ENCODE measurements around the gene WNT11. TPM values are rescaled to one million over a fixed set of nuclear protein-coding genes. Genes with fewer than 3 reads are reported as not detected.

Gene WNT11
- 1.5 TPM for total RNA-seq
- 1.1 TPM for polyA plus RNA-seq
- long read RNA-seq, donor 1 = 0 reads
- long read RNA-seq, donor 2 = 0 reads
- long read RNA-seq, donor 3 = 0 reads
- long read RNA-seq, donor 4 = 0 reads
- long read RNA-seq, donor 5, partial matches to known transcripts = 0 of 2 reads
- long read RNA-seq, donor 5, other reads (novel, unspliced or antisense) = 0 of 2 reads
- long read RNA-seq, donor 6 = 0 reads
- long read RNA-seq, donor 7 = 0 reads
- long read RNA-seq, donor 8 = 0 reads
- long read RNA-seq, donor 9 = 0 reads
- long read RNA-seq, donor 10 = 0 reads

DNA sequence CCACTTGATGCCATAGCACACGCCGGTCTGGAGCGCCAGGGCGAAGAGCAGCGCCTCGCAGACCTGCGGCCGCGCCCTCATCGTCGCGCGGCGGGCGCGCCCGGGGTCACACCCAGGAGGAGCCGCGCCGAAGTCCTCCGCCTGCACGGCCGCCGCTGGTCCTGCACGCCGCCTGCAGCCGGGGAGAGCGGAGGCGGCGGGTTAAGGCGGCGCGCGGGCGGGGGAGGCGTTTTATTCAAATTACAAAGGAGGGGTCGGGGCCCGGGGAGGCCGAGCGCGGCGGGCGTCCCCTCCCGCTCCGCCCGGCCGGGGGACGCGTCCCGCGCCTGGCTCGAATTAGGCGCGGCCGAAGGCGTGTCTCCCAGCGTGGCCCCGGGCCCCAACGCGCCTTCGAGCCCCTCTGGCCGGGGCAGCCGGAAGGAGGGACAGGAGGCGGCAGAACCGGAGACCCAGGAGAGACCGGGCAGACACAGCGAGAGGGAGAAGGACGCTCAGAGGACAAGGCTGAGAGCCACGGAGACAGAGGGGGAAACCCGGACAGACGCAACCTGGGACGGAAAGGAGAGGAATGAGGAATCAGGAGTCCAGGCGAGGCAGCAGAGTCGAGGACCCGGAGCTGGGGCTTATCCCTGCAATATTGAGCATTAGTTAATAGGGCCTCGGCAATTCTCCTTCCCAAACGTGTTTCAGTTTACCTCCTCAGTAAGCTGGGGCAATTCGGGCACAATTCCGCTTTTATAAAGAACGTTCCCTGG is at the start of gene WNT11:
Gene WNT11, minus strand, starts transcription at position 176 of the 755 bp plus-strand sequence. Its CDS starts 95 bp downstream, at position 81.
- H3K27me3 ChIP-seq (ENCODE audit: control insufficient read depth in 2 of 2, insufficient read depth in 1 of 2, low read length in 1 of 2) = peaks cover 74 to 100% of the 10 kb centered on the region in 2 donors
- peaks cover 2 to 6% of the 10 kb centered on the region in 2 donors for H3K9me3 ChIP-seq (ENCODE audit: control insufficient read depth in 2 of 2, insufficient read depth in 1 of 2, low read length in 1 of 2)
- peaks cover 19 to 33% of the 10 kb centered on the region in 2 donors for H3K4me1 ChIP-seq (ENCODE audit: control insufficient read depth in 2 of 2, insufficient read depth in 2 of 2, low read length in 2 of 2)
- H3K36me3 ChIP-seq (ENCODE audit: control insufficient read depth in 2 of 2, insufficient read depth in 2 of 2, low read length in 1 of 2) = no peaks in the 10 kb centered on the region
- DNase-seq (ENCODE audit: low read depth in 6 of 9, low spot score in 9 of 9) = peak in 1 of 9 donors; percentile 13
- no peak within 1 kb of the TSS for H3K27ac ChIP-seq (ENCODE audit: low read depth in 1 of 2, low read length in 1 of 2)
- peak within 1 kb of the TSS in 1 of 2 donors; percentile 56 for H3K4me3 ChIP-seq (ENCODE audit: low read length in 2 of 2)
- 1% methylated on average over 80 of the region's 80 CpGs for WGBS

DNA sequence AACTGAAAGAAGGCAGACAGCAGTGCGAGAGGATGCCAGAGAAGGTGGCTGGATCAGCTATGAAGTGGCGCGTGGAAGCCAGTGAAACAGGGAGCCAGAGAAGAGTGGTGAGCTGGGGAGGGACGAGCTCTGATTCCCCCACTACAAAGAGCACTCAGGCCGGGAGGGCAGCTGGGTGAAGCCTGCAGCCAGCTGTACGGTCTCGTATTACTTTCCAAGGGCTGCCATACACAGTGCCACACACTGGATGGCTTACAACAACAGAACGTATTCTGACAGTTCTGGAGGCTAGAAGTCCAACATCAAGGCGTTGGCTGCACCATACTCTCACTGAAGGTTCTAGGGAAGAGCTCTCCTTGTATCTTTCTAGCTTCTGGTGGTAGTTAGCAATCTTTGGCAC is 47.1 kb upstream of the WNT11 start:
- no peak overlapping the region for H3K27ac ChIP-seq (ENCODE audit: low read depth in 1 of 2, low read length in 1 of 2)
- no peaks in the 10 kb centered on the region for H3K36me3 ChIP-seq (ENCODE audit: control insufficient read depth in 2 of 2, insufficient read depth in 2 of 2, low read length in 1 of 2)
- H3K4me3 ChIP-seq (ENCODE audit: low read length in 2 of 2) = no peak overlapping the region
- H3K4me1 ChIP-seq (ENCODE audit: control insufficient read depth in 2 of 2, insufficient read depth in 2 of 2, low read length in 2 of 2) = peaks cover 0 to 17% of the 10 kb centered on the region in 2 donors
- WGBS = 96% methylated on average over 9 of the region's 9 CpGs
- peaks cover 2 to 22% of the 10 kb centered on the region in 2 donors for H3K9me3 ChIP-seq (ENCODE audit: control insufficient read depth in 2 of 2, insufficient read depth in 1 of 2, low read length in 1 of 2)
- no peak for DNase-seq (ENCODE audit: low read depth in 6 of 9, low spot score in 9 of 9)
- no peaks in the 10 kb centered on the region for H3K27me3 ChIP-seq (ENCODE audit: control insufficient read depth in 2 of 2, insufficient read depth in 1 of 2, low read length in 1 of 2)

DNA sequence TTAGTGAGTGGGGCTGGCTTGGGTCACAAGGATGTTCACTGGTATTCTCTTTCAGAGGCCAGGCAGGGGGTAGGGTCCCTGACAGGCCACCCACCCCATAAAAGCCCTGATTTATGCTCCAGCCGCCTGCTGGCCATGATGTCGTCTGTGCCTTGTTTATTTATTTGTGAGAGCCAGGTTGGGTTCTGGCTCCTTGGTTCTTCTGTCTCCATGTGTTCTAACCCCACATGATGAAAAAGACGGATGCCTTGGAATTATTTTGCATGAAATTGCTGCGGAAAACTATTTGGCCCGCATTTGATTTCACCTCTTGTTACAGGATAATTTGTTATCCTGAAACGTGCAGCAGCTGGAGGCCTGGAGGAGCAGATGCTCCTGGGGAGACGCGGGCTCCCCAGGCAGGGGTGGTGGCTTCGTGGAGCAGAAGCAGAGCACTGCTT is 46.3 kb upstream of the WNT11 start:
- H3K27ac ChIP-seq (ENCODE audit: low read depth in 1 of 2, low read length in 1 of 2) = no peak overlapping the region
- 88% methylated on average over 9 of the region's 9 CpGs for WGBS
- peaks cover 2 to 22% of the 10 kb centered on the region in 2 donors for H3K9me3 ChIP-seq (ENCODE audit: control insufficient read depth in 2 of 2, insufficient read depth in 1 of 2, low read length in 1 of 2)
- H3K36me3 ChIP-seq (ENCODE audit: control insufficient read depth in 2 of 2, insufficient read depth in 2 of 2, low read length in 1 of 2) = no peaks in the 10 kb centered on the region
- H3K4me3 ChIP-seq (ENCODE audit: low read length in 2 of 2) = no peak overlapping the region
- peaks cover 0 to 17% of the 10 kb centered on the region in 2 donors for H3K4me1 ChIP-seq (ENCODE audit: control insufficient read depth in 2 of 2, insufficient read depth in 2 of 2, low read length in 2 of 2)
- no peaks in the 10 kb centered on the region for H3K27me3 ChIP-seq (ENCODE audit: control insufficient read depth in 2 of 2, insufficient read depth in 1 of 2, low read length in 1 of 2)
- DNase-seq (ENCODE audit: low read depth in 6 of 9, low spot score in 9 of 9) = no peak

DNA sequence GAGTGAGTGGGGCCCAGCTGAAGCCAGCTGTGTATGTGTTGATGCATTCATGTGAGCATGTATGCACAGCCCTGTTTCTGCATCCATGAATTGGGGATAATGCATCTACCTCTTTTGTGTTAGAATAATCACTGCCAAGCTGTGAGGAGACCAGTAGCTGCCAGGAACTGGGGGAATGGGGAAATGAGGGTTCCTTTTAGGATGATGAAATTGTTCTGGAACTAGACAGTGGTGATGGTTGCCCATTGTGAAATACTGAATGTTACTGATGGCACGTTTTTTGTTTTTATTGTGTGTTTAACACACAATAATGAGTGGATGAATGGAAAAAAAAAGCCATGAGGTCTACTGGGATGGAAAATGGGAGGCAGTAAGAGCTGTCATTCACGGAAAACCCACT is 45.3 kb upstream of the WNT11 start:
- WGBS = 46% methylated on average over 2 of the region's 2 CpGs
- Histone ChIP-seq H3K9me3 (ENCODE audit: control insufficient read depth in 2 of 2, insufficient read depth in 1 of 2, low read length in 1 of 2) (peaks cover 2 to 22% of the 10 kb centered on the region in 2 donors), H3K4me3 (ENCODE audit: low read length in 2 of 2) (no peak overlapping the region), H3K4me1 (ENCODE audit: control insufficient read depth in 2 of 2, insufficient read depth in 2 of 2, low read length in 2 of 2) (peaks cover 0 to 17% of the 10 kb centered on the region in 2 donors), H3K27ac (ENCODE audit: low read depth in 1 of 2, low read length in 1 of 2) (no peak overlapping the region), H3K27me3 (ENCODE audit: control insufficient read depth in 2 of 2, insufficient read depth in 1 of 2, low read length in 1 of 2) (no peaks in the 10 kb centered on the region), H3K36me3 (ENCODE audit: control insufficient read depth in 2 of 2, insufficient read depth in 2 of 2, low read length in 1 of 2) (no peaks in the 10 kb centered on the region)
- no peak for DNase-seq (ENCODE audit: low read depth in 6 of 9, low spot score in 9 of 9)

DNA sequence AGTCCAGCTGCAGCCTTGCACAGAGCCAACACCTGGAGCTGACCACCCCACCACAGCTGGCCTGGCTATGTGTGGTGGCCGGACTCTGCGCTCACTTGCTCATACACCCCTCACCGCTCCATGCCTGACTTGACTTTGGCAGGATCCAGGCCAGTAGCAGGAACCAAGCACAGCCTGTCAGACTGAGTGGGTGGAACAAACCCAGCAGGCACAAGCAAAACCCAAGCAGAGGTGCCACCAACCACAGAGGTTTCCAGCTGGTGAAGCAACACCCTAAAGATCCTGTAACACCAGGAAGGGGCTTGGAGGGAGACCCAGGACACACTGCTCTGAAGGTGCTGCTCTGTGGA is 44.9 kb upstream of the WNT11 start:
- H3K27me3 ChIP-seq (ENCODE audit: control insufficient read depth in 2 of 2, insufficient read depth in 1 of 2, low read length in 1 of 2) = no peaks in the 10 kb centered on the region
- no peak for DNase-seq (ENCODE audit: low read depth in 6 of 9, low spot score in 9 of 9)
- peaks cover 0 to 17% of the 10 kb centered on the region in 2 donors for H3K4me1 ChIP-seq (ENCODE audit: control insufficient read depth in 2 of 2, insufficient read depth in 2 of 2, low read length in 2 of 2)
- WGBS = 96% methylated on average over 3 of the region's 3 CpGs
- no peak overlapping the region for H3K27ac ChIP-seq (ENCODE audit: low read depth in 1 of 2, low read length in 1 of 2)
- no peaks in the 10 kb centered on the region for H3K36me3 ChIP-seq (ENCODE audit: control insufficient read depth in 2 of 2, insufficient read depth in 2 of 2, low read length in 1 of 2)
- H3K4me3 ChIP-seq (ENCODE audit: low read length in 2 of 2) = no peak overlapping the region
- H3K9me3 ChIP-seq (ENCODE audit: control insufficient read depth in 2 of 2, insufficient read depth in 1 of 2, low read length in 1 of 2) = peaks cover 2 to 22% of the 10 kb centered on the region in 2 donors

DNA sequence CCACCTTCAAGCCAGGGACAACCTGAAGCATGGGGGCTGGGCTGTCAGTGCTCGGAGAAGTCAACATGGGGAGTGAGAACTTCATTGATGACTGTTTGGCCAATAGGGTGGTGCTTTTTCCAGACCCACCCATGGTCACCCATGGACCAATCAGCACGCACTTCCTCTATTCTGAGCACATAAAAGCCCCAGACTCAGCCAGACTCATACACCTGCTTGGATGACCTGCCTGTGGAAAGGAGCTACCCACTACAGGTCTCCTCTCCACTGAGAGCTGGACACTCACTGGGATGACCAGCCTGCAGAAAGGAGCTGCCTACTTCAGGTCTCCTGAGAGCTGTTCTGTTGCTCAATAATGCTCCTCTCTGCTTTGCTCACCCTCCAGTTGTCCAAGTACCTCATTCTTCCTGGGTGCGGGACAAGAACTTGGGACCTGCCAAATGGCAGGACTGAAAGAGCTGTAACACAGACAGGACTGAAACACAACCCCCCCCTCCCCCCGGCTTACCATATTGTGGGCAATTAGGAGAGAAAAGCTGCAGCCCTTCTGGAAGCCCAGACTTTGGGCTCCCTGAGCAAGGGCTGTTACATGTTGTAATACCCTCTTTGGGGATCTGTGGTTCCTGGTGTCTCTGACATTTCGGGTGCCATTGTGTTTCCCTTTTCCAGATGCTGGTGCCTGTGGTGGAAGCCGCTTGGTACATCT is 44.4 kb upstream of the WNT11 start:
- Histone ChIP-seq H3K27me3 (ENCODE audit: control insufficient read depth in 2 of 2, insufficient read depth in 1 of 2, low read length in 1 of 2) (no peaks in the 10 kb centered on the region), H3K4me3 (ENCODE audit: low read length in 2 of 2) (no peak overlapping the region), H3K27ac (ENCODE audit: low read depth in 1 of 2, low read length in 1 of 2) (no peak overlapping the region), H3K4me1 (ENCODE audit: control insufficient read depth in 2 of 2, insufficient read depth in 2 of 2, low read length in 2 of 2) (peaks cover 0 to 17% of the 10 kb centered on the region in 2 donors), H3K9me3 (ENCODE audit: control insufficient read depth in 2 of 2, insufficient read depth in 1 of 2, low read length in 1 of 2) (peaks cover 2 to 22% of the 10 kb centered on the region in 2 donors), H3K36me3 (ENCODE audit: control insufficient read depth in 2 of 2, insufficient read depth in 2 of 2, low read length in 1 of 2) (no peaks in the 10 kb centered on the region)
- no peak for DNase-seq (ENCODE audit: low read depth in 6 of 9, low spot score in 9 of 9)
- over 99% methylated on average over 6 of the region's 6 CpGs for WGBS

DNA sequence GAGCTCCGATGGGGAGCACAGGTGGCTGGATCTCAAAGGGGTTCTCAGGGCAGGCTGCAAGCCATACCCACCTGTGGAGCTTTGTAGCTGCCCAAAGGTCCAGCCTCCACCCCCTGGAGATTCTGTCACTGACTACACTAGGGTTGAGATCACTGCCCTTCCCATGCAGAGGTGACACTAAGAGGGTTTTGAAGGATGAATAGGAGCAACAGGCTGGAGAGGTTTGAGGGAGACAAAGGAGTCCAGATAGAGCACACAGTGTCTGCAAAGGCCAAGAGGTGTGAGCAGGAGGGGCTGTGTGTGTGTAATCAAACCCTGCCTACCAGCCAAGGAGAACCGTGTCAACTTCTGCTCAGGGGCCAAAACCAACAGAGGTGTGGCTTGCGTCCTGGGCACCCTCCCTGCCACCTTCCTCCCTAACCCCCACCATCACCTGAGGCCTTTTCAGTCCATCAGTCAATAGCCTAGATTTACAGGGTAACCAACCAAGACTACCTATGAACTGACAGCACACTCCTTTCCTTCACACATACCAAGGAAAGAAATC is 43.0 kb upstream of the WNT11 start:
- H3K9me3 ChIP-seq (ENCODE audit: control insufficient read depth in 2 of 2, insufficient read depth in 1 of 2, low read length in 1 of 2) = peaks cover 2 to 22% of the 10 kb centered on the region in 2 donors
- no peaks in the 10 kb centered on the region for H3K27me3 ChIP-seq (ENCODE audit: control insufficient read depth in 2 of 2, insufficient read depth in 1 of 2, low read length in 1 of 2)
- H3K4me3 ChIP-seq (ENCODE audit: low read length in 2 of 2) = no peak overlapping the region
- no peak overlapping the region for H3K27ac ChIP-seq (ENCODE audit: low read depth in 1 of 2, low read length in 1 of 2)
- no peaks in the 10 kb centered on the region for H3K36me3 ChIP-seq (ENCODE audit: control insufficient read depth in 2 of 2, insufficient read depth in 2 of 2, low read length in 1 of 2)
- WGBS = 86% methylated on average over 3 of the region's 3 CpGs
- peaks cover 0 to 6% of the 10 kb centered on the region in 2 donors for H3K4me1 ChIP-seq (ENCODE audit: control insufficient read depth in 2 of 2, insufficient read depth in 2 of 2, low read length in 2 of 2)
- no peak for DNase-seq (ENCODE audit: low read depth in 6 of 9, low spot score in 9 of 9)

DNA sequence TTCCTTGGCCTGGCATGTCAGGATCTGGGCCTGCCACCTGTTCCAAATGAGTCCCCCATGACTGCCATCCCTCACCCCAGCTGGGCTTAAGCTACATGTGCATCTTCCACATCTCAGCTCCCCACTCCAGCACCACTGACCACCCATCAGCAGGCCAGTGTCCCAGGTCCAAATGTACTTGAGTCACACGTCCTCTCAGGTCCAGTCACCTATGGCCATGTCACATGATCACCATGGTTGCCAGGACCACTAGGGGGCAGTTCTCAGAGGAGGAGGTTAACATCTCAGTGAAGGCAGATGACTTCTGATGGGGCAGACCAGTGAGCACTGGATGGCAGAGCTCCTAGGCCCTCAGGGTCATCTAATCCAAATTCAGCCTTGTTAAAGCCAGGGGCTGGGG is 41.9 kb upstream of the WNT11 start:
- DNase-seq (ENCODE audit: low read depth in 6 of 9, low spot score in 9 of 9) = no peak
- Histone ChIP-seq H3K4me3 (ENCODE audit: low read length in 2 of 2) (no peak overlapping the region), H3K9me3 (ENCODE audit: control insufficient read depth in 2 of 2, insufficient read depth in 1 of 2, low read length in 1 of 2) (peaks cover 2 to 22% of the 10 kb centered on the region in 2 donors)

More for the DNA sequence above, 41.9 kb upstream of the WNT11 start:
- no peak overlapping the region for H3K27ac ChIP-seq (ENCODE audit: low read depth in 1 of 2, low read length in 1 of 2)
- H3K36me3 ChIP-seq (ENCODE audit: control insufficient read depth in 2 of 2, insufficient read depth in 2 of 2, low read length in 1 of 2) = no peaks in the 10 kb centered on the region
- no peaks in the 10 kb centered on the region for H3K27me3 ChIP-seq (ENCODE audit: control insufficient read depth in 2 of 2, insufficient read depth in 1 of 2, low read length in 1 of 2)
- 77% methylated on average over 1 of the region's 1 CpG for WGBS
- H3K4me1 ChIP-seq (ENCODE audit: control insufficient read depth in 2 of 2, insufficient read depth in 2 of 2, low read length in 2 of 2) = peaks cover 0 to 3% of the 10 kb centered on the region in 2 donors

Measured in thymus (tissue), 14 donors.